ENCODE measurements around the gene ZNF862. TPM values are rescaled to one million over a fixed set of nuclear protein-coding genes. Genes with fewer than 3 reads are reported as not detected.

The ZNF862 gene
- total and polyA plus RNA-seq, 2 donors (not counting 3 experiments of a cell fraction or from before 2014, with no cell fraction given) = 10.8 to 14.7 TPM

DNA sequence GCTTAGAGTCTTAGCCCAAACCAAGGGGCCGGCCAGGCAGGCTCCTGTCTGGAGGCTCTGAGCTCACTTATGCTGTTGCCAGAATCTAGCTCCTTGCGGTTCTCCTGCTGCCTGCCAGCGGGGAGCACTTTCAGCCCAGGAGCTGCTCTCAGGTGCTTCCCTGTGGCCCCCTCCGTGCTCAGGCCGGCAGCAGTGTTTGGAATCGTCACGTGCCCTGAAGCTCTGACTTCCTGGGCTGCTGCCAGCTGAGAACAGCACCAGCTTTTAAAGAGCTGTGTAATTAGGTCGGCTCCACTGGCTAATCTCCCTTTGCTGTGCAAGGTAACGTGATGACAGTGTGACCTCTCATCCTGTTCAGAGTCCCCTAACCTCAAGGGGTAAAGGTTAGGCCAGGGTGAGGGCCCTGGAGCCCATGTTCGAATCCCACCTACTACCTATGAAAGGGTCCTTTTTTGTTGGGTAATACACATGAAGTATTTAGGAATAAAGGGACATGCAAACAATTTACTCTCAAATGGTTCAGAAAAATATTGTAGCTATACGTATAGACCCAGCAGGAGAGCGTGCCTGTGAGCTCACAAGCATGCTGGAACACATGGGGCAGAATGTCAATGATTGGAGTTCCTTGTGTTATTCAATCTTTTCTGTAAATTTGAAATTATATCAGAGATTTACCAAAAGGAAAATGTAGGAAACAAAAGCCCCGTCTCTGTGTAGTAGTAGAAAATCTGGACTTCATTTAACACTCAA lies 16.6 kb downstream of the ZNF862 start:
- DNase-seq (ENCODE audit: low read depth, low spot score) (no peak), FAIRE-seq (no peak)
- intact Hi-C loops (cut with micrococcal nuclease) = no loop called here
- no peaks in the 10 kb centered on the region for H3K4me1 ChIP-seq (ENCODE audit: control insufficient read depth, extremely low read depth, insufficient read depth, low read length)
- H3K27me3 ChIP-seq (ENCODE audit: control insufficient read depth in 2 of 2, insufficient read depth in 2 of 2, low read length in 2 of 2) = no peaks in the 10 kb centered on the region
- TF ChIP-seq JUN (IDR thresholded peaks at IDR 0.05; ENCODE audit: borderline replicate concordance, insufficient read depth, insufficient read length, low read depth) (no peak), MYC (IDR thresholded peaks at IDR 0.05; ENCODE audit: low read depth, low read length) (no peak), EZH2 (IDR thresholded peaks at IDR 0.05; ENCODE audit: borderline replicate concordance, low read depth, low read length, severe bottlenecking) (no peak)
- TF ChIP-seq, protein P1, sequence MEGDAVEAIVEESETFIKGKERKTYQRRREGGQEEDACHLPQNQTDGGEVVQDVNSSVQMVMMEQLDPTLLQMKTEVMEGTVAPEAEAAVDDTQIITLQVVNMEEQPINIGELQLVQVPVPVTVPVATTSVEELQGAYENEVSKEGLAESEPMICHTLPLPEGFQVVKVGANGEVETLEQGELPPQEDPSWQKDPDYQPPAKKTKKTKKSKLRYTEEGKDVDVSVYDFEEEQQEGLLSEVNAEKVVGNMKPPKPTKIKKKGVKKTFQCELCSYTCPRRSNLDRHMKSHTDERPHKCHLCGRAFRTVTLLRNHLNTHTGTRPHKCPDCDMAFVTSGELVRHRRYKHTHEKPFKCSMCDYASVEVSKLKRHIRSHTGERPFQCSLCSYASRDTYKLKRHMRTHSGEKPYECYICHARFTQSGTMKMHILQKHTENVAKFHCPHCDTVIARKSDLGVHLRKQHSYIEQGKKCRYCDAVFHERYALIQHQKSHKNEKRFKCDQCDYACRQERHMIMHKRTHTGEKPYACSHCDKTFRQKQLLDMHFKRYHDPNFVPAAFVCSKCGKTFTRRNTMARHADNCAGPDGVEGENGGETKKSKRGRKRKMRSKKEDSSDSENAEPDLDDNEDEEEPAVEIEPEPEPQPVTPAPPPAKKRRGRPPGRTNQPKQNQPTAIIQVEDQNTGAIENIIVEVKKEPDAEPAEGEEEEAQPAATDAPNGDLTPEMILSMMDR (IDR thresholded peaks at IDR 0.05; ENCODE audit: extremely low read depth in 1 of 2, insufficient read depth in 1 of 2, low read depth in 1 of 2, low read length in 2 of 2) = no peak
- TF ChIP-seq, protein P2, sequence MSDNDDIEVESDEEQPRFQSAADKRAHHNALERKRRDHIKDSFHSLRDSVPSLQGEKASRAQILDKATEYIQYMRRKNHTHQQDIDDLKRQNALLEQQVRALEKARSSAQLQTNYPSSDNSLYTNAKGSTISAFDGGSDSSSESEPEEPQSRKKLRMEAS (IDR thresholded peaks at IDR 0.05; ENCODE audit: insufficient read depth, insufficient read length) = no peak
- no peak overlapping the region for H3K4me2 ChIP-seq (ENCODE audit: insufficient read depth, low read length)
- H3K9me3 ChIP-seq (replicated peaks; ENCODE audit: control insufficient read depth, insufficient read depth, low read length) = no peaks in the 10 kb centered on the region
- ChIA-PET POLR2A (no interaction called here), CTCF (interaction anchor here (0.6 kb wide), 1 partner anchor 20 kb away, joined by 3 read pairs; no protein-coding TSS in a partner anchor)
- no TSS peak for BruUV-seq (replicated peaks)
- no peak overlapping the region for H3K4me3 ChIP-seq (replicated peaks in 1 of 3; ENCODE audit: insufficient read depth in 1 of 3, low read depth in 1 of 3, low read length in 3 of 3)
- dilution Hi-C loops (cut with MboI; ENCODE audit: extremely low pct_ligation_motif_present, low sequenced_read_pairs) = no loop called here
- H2AFZ ChIP-seq (ENCODE audit: low read depth, low read length) = no peak overlapping the region
- no peak overlapping the region for H3K9ac ChIP-seq (replicated peaks; ENCODE audit: extremely low read depth, insufficient read depth, low read length)
- H3K79me2 ChIP-seq (ENCODE audit: control insufficient read depth, insufficient read depth, low read length) = no peaks in the 10 kb centered on the region
- no peaks in the 10 kb centered on the region for H3K9me1 ChIP-seq (replicated peaks; ENCODE audit: control insufficient read depth, extremely low read depth, insufficient read depth, low read length)
- no peaks in the 10 kb centered on the region for H4K20me1 ChIP-seq (replicated peaks; ENCODE audit: control insufficient read depth, extremely low read depth, insufficient read depth, low read length)
- no peaks in the 10 kb centered on the region for H3K36me3 ChIP-seq (ENCODE audit: control insufficient read depth in 2 of 2, extremely low read depth in 1 of 2, insufficient read depth in 2 of 2, low read length in 2 of 2)
- H3K27ac ChIP-seq (ENCODE audit: insufficient read depth, low read depth, low read length) = no peak overlapping the region

Data from endothelial cell of umbilical vein (primary cell).